Measurements from ENCODE around the gene TMC7.
"Not testable (repeated sequence)": the region's sequence is repeated elsewhere in the genome, so short reads cannot be mapped to it uniquely, and the experiment has no call there.

Gene TMC7

DNA sequence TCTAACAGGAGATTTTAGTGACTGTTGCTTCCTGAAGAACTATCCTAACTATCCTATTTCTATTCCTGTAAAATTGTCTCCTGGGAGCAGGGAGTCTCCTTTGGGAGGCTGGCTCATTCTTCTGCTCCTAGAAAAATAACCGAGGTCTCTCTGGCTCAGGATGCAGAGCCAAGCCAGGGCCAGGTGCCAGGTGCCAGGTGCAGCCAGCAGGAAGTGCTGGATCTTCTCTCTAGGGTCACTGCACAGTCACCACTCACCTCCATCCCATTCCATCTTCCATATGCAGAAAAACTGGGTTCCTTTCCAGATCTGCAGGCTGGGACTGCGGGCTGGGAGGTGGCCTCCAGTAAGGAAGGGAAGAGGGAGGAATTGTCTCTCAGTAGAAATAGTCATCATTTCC is 3.8 kb upstream of the TMC7 start:
- DNase-seq (ENCODE audit: low spot score) = no peak

DNA sequence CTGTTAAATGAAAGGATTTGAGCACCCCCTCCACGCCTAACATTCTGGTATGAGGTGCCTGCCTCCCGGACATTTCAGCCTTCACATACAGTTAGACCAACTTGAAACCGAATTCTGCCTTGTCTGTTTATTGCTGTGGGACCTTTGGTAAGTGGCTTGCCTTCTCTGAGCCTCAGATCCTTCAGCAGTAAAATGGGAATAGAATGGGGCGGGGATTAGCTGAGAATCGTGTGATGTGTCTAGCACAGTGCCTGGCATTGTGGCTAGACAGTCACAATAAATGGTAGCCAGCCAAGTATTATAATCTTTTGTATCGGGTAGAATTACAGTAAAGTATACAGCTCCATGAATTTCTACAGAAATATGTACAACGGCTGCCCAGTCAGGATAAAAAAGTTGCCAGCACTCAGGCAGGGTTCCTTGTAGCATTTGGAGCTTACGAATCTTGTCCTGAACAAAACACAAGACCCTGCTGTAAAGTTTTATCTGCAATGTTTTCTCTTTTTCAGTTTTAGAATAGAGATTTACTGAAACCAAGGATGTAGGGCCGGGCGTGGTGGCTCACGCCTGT is 786 bp downstream of the TMC7 start:
- no peak for DNase-seq (ENCODE audit: low spot score)

DNA sequence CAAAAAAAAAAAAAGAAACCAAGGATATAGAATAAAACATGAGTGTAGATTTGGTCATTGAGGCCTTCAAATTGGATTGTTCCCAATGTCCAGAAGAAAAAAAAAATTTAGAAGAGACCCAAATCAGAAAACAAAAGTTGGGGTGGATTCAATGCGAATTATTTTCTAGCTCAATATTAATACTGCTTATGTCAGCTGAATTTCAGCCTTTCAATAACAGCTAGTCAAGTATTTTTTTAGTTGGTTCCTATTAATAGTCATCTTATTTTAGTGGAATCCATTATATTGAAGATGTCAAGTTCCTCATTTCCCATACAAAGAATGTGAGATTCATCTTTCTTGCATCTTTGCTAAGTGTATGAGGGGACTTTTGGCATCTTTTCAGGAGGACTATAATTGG is 1.5 kb downstream of the TMC7 start:
- not testable (repeated sequence) for DNase-seq (ENCODE audit: low spot score)

DNA sequence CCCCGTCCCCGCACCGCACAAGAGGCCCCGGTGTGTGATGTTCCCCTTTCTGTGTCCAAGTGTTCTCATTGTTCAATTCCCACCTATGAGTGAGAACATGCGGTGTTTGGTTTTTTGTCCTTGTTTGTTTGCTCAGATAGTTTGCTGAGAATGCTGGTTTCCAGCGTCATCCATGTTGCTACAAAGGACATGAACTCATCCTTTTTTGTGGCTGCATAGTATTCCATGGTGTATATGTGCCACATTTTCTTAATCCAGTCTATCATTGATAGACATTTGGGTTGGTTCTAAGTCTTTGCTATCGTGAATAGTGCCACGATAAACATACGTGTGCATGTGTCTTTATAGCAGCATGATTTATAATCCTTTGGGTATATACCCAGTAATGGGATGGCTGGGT is 8.0 kb downstream of the TMC7 start:
- not testable (repeated sequence) for DNase-seq (ENCODE audit: low spot score)

DNA sequence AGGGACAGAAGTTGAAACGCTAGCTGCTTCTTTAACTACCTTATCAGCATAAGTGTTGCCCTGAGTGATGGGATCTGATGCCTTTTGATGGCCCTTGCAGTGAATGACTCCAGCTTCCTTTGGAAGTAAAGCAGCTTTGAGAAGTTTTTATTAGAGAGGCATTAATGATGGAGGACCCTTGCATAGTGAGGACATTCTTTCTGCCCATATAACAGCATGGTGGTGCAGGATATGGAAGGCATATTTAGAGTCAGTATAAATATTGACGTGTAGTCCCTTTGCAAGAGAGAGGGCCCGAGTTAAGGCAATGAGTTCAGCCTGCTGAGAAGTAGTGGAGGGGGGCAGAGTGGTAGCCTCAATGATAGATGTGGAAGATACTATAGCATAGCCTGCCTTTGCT is 9.8 kb downstream of the TMC7 start:
- not testable (repeated sequence) for DNase-seq (ENCODE audit: low spot score)

DNA sequence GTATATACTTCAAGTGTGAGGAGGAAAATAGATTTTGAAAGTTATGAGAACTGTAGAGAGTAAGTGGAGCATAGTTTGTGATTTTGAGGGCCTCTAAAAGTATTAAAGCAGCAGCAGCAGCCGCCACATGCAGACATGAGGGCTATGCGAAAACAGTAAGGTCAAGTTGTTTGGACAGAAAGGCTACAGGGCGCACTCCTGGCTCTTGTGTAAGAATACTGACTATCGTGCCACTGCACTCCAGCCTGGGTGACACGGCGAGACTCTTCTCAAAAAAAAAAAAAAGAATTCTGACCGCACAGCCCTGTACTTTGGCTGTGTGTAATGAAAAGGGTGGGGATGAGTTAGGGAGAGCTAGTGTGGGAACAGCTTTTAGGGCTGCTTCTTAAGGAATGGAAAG is 10.4 kb downstream of the TMC7 start:
- not testable (repeated sequence) for DNase-seq (ENCODE audit: low spot score)

DNA sequence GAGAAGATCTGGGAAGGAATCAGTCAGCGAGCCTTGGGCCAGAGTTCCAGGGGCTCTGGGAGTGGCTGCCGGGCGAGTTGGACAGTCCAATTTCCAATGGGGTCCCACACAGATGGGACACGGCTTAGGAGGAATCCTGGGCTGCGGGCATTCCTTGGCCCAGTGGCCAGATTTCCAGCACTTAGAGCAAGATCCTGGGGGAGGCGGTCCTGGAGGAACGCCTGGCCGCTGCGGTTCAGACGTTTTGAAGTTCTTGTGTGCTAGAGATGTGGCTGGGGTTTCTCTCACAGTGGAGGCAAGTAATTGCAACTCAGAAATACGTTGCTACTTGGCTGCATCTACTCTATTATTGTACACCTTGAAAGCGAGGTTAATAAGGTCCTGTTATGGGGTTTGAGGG is 11.7 kb downstream of the TMC7 start:
- DNase-seq (ENCODE audit: low spot score) = not testable (repeated sequence)

DNA sequence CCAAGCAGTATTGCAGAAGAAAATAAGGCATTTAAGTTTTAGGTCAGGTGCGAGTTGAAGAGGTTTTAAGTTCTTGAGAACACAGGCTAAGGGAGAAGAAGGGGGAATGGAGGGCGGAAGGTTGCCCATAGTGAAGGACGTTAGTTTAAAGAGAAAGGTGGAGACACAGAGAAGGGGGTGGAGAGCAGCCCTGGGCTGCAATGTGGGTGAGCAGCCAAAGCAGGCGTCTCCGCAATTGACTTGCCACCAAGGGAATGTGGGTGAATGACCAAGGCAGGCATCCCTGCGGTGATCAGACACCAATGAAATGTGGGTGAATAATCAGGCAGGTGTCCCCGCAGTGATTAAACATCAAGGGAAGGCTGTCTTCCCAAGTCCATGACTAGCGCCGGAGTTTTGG is 12.8 kb downstream of the TMC7 start:
- DNase-seq (ENCODE audit: low spot score) = not testable (repeated sequence)

DNA sequence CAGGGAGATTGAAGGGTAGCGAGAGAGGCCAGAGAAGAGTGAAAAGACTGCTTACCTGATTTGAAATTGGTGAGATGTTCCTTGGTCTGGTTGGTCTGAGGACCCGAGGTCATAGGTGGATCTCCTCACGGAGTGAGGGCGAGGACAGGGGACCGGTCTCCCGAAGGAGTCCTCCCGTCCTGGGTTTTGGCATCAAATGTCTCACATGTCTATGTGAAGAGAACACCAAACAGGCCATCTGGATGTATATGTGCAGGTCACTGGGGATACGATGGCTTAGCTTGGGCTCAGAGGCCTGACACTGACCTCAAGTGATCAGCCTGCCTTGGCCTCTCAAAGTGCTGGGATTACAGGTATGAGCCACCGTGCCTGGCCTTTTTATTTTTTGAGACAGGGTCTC is 13.3 kb downstream of the TMC7 start:
- DNase-seq (ENCODE audit: low spot score) = not testable (repeated sequence)

DNA sequence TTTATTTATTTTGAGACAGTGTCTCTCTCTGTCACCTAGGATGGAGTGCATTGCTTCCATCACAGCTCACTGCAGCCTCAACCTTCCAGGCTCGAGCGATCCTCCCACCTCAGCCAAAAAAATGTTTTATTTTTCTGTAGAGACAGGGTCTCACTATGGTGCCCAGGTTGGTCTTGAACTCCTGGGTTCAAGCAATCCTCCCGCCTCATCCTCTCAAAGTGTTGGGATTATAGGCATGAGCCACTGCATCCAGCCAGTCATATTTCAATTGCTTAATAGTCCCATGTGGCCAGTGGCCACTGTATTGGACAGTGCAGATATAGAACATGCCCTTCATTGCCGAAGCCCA is 15.3 kb downstream of the TMC7 start:
- DNase-seq (ENCODE audit: low spot score) = no peak

DNA sequence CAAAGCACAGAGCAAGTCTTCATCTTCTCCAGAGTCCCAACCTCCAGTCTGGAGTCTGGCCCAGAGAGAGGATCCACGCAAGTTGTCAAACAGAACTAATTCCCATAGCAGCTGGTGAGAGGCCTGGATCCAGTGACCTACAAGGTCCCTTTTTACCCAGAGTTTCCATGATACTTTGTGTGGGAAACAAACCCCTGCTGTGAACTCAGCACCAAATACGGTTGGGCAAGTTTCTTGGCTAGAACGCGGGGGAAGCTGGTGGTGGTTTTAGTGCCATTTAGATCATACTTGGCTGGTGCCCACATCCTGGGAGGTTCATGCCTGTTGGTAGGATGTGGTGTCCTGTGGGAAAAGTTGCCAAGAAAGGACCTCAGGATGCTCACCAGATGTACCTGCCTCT is 18.1 kb downstream of the TMC7 start:
- DNase-seq (ENCODE audit: low spot score) = no peak

DNA sequence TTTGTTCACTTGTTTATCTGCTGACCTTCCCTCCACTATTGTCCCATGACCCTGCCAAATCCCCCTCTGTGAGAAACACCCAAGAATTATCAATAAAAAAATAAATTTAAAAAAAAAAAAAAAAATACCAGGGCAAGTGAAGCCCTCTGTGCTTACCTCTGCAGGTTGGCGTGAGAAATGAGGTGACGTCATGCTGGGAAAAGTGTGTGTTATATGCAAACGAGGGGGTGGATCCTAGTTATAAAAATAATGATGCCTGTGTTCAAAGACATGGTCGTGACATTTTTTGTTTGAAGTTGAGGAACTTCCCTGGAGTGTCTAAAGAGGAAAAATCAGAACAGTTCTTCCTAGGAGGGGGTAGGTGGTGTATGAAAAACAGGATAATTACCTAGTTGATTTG is 20.2 kb downstream of the TMC7 start:
- no peak for DNase-seq (ENCODE audit: low spot score)

DNA sequence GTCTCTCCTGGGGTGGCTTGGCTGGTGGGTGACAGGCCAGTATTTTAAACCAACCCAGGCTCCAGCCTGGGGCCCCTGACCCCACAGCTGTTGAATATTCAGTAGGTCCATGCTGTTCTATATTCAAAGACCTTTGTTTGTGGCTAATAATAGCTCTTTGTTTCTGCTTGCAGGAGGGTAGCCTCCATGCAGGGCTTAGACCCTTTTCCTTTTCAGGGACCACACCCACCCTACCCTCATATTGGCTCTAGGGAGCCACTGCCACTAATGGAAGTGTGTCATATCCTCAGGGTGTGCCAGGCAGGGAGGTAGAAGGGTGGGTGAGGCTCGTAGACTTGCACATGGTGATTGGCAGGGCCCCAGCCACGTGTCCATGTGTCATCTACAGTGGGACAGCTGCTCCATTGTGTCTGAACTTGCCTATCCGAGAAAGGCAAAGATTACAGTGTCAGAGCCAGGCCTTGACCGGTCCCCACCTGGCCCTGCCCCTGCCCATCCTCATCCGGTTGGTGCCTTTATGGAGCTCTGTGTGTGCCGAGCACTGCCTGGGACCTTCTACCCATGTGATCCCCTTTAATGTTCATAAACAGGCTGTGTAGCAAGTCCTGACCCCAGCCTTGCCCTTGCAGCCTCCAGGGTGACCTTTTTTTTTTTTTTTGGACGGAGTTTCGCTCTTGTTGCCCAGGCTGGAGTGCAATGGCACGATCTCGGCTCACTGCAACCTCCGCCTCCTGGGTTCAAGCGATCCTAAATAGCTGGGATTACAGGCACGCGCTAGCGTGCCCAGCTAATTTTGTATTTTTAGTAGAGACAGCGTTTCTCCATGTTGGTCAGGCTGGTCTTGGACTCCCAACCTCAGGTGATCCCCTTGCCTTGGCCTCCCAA is 22.1 kb downstream of the TMC7 start:
- peak; percentile 32 for DNase-seq (ENCODE audit: low spot score)

DNA sequence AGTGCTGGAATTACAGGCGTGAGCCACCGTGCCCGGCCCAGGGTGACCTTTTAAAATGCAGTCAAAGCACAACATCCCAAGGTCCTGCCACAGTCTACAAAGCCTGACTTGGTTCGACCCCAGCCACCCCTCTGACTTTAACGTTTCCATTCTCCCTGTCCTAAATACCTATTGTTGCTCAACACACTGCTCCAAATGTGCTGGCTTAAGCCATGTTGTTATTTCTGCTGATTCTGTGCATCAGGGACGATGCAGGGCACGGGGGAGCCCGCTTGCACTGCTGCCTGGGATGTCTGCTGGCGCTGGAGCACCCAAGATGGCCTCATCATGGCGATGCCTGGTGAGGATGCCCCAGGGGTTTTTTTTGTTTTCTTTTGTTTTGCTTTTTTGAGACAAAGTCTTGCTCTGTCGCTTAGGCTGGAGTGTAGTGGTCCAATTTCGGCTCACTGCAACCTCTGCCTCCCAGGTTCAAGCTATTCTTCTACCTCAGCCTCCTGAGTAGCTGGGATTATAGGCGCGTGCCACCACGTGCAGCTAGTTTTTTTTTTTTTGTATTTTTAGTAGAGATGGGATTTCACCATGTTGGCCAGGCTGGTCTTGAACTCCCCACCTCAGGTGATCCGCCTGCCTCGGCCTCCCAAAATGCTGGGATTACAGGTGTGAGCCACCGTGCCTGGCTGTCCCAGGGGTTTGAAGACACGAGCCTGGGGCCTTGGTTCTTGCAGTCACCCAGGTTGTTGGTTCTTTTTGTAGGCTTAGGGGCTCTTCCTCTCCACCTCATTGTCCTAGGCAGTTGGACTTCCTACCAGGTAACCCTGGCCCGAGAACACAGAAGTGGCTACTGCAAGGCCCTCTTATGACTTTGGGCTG is 22.9 kb downstream of the TMC7 start:
- no peak for DNase-seq (ENCODE audit: low spot score)

DNA sequence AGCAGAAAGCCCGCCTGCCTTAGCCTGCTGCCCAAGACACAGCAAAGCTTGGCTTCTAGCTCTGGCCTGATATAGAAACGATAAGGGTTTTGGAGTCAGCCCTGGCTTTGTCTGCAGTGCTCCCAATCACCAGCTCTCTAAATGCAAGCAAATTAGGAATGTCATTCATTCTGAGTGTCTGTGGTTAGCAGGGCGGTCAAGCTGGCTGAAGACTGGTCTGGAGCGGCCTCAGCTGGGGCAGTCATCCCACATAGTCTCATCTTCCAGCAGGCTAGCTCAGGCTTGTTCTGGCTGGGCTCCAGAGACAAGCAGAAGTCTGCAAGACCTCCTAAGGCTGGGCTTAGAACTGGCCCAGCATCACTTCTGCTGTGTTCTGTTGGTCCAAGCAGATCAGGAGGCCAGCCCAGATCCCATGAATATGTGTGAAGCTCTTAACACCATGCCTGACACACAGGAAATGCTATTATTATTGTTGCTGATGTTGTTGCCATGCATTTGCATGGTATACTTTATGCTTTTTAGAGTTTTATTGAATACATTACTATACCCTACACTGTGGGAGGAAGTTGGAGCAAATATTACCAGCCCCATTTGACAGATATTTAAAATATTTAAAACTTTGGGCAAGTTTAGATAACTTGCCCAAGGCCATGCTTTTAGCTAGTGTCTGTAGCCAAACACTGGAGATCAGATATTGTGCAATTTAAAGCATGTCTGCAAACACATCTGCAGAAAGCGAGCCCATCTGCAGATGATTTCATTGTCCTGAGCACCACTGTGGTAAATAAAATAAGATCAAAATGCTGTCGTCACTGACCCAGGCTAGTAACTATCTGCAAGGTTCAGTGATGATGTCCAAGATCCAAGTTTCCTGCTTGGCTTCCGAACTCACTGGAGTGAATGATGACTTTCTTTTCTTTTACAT is 24.8 kb downstream of the TMC7 start:
- no peak for DNase-seq (ENCODE audit: low spot score)

DNA sequence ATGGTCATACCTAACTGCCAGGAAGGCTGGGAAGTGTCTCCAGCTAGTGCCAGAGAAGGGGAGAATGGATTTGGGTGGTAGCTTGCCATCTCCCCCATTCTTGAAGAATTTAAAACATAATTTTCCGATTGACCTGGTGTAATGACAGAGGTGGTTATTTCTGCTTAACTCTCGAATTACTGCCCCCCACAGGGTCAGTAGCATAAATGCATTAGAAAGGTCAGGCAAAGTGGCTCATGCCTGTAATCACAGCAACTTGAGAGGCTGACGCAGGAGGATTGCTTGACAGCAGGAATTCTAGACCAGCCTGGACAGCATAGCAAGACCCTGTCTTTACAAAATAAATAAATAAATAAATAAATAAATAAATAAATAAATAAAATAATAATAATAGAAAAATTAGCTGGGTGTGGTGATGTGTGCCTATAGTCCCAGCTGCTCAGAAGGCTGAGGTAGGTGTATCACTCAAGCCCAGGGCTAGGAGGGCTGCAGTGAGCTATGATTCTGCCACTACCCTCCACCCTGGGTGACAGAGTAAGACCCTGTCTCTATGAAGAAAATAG is 27.5 kb downstream of the TMC7 start:
- DNase-seq (ENCODE audit: low spot score) = no peak

DNA sequence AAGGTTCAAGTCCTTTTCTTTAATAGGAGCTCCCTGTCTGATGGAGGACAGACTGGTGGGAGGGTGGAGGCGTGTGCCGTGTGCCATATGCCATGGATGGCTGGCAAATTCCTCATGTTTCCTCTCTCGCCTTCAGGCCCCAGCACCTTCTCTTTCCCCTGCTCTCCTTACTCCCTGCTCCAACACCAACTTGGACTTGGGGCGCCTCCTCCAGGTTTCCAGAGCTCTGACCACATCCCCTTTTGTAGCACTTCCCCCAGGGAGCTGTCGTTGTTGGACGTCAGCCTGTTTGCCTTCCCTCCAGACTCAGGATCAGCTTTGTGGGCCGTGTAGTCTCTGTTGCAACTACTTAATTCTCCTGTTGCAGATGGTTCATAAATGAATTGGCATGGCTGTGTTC is 30.7 kb downstream of the TMC7 start:
- no peak for DNase-seq (ENCODE audit: low spot score)

DNA sequence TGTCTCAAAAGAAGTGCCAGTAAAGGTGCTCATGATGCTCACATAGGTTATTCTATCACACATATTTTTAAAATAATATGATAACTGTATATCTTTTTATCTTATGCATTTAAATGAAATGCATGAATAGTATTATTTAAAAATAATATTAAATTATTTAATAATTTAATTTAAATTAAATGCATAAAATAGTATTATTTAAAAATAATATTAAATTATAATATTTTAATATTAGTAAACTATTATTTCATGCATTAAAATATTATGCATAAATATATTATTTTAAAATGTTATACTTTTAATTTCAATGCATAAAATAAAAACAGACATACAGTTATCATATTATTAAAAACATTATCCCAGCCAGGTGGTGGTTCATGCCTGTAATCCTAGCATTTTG is 33.4 kb downstream of the TMC7 start:
- no peak for DNase-seq (ENCODE audit: low spot score)

DNA sequence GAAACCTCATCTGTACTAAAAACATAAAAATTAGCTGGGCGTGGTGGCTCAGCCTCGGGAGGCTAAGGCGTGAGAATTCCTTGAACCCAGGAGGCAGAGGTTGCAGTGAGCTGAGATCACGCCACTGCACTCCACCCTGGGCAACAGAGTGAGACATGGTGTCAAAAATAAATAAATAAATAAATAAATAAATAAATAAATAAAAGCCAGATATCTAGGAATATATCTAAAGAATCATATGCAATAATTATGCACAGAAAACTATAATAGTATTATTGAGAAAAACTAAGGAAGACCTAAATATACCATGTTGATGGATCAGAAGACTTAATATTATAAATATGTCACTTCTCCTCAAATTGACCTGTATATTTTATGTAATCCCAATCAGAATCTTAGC is 37.0 kb downstream of the TMC7 start:
- DNase-seq (ENCODE audit: low spot score) = no peak

DNA sequence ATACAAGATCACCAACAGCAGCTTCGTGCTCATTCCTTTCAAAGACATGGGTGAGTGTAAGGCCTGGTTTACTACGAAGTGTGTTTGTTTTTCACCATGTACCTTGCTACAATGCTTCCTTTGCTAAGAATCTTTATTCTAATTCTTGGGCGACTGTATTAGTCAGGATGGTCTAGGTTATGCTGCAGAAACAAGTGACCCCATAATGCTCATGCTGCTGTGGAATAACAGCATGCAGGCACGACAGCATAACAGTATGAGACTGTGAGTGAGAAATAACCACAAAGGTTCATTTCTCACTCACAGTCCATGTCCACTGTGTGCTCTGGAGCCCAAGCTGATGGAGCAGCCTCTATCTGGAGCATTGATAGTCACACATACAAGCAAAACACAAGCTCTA is 38.0 kb downstream of the TMC7 start:
- DNase-seq (ENCODE audit: low spot score) = no peak

DNA sequence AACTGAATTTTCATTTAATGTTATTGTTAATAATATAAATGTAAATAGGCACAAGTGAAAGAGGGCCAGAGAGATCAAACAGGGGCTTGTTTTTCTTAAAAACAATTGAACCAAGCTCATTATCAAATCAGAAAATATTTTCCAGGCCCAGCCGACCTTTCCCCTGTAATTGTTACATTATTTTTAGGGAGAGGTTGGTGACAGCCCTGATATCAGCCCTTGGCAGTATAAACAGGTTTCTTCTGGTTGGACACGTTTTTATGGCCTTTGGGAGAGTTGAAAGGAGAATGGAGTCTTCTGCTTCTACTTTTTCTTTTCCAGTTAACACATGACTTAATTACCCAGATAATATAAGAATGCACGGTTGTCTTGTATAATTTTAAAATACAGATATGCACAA is 43.7 kb downstream of the TMC7 start:
- DNase-seq (ENCODE audit: low spot score) = no peak

DNA sequence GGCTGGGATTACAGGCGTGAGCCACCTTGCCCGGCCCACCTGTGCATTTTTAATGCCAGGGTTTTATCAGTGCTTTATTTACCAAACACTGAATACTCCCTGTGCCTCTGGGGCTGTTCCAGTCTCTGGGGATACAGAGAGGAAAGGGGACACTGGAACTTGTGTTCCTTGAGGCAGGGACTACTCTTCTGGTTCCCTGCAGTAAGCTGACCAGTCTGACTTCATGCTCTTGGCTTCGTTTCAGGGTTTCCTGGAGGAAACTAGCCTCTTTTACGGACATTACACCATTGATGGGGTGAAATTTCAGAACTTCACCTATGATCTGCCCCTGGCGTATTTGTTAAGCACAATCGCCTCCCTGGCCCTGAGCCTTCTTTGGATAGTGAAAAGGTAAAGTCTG is 46.2 kb downstream of the TMC7 start:
- no peak for DNase-seq (ENCODE audit: low spot score)

Data from HuH-7.5 (cell line).